Esophagus squamous epithelium (tissue), 4 donors: Measurements from ENCODE around the gene PI4KB.

Experiments used
- CTCF ChIP-seq, 6 experiments: fragments of 450-650 bp in 4 of 6; fragments of 200-600 bp in 2 of 6; sonication (generic) in 2 of 6; IDR thresholded peaks; one replicate each; pipeline ENCODE4 v1.5.1; 2016 to 2019; ENCODE audit warnings: antibody characterized with exemption in 6 of 6, mild to moderate bottlenecking in 4 of 6, moderate library complexity in 4 of 6
- POLR2A ChIP-seq, 4 donors: fragments of 450-650 bp; IDR thresholded peaks; one replicate each; pipeline ENCODE4 v1.6.1; 2017; ENCODE audit warnings: antibody characterized with exemption in 4 of 4, mild to moderate bottlenecking in 4 of 4, moderate library complexity in 3 of 4

GRCh38 chr1:151315565-151316235 lies 11.5 kb downstream of the PI4KB start:
- no peak for TF ChIP-seq POLR2A (IDR thresholded peaks at IDR 0.05)
- TF ChIP-seq CTCF (IDR thresholded peaks at IDR 0.05) = no peak
